HepG2 (cell line): ENCODE measurements around the gene MT1M. TPM values are rescaled to one million over a fixed set of nuclear protein-coding genes. Genes with fewer than 3 reads are reported as not detected.

Experiments
- ATAC-seq: fragments of 200-7000 bp; cut with Tn5 transposase; 3 replicates; pipeline ENCODE4 v1.9.1; 2020; ENCODE audit warnings: mild to moderate bottlenecking, moderate library complexity
- BruUV-seq: library from RNA; stranded (reverse); fragments of 400-500 nt; replicated peaks from 2 replicates; lab custom pipeline; 2021; lab: Mats Ljungman, UMichigan
- CTCF ChIA-PET: fragments of 300-600 bp; formaldehyde crosslinking; extraction: SDS; loops from one replicate; lab custom pipeline; 2021; ENCODE audit warnings: low total read pairs, inconsistent platforms, low intra/inter-chr PET ratio; lab: Yijun Ruan, JAX
- POLR2A ChIA-PET: fragments of 350-600 bp; sonication (Branson Sonifier 250); formaldehyde crosslinking; loops from one replicate; lab custom pipeline; 2020; ENCODE audit warnings: antibody characterized with exemption, inconsistent platforms; lab: Yijun Ruan, JAX
- DNase-seq: peaks from one replicate; pipeline ENCODE4 v3.0.0-alpha.2; 2015; ENCODE audit warnings: low spot score
- FAIRE-seq: peaks from 3 replicates; lab custom pipeline; 2011; peaks lifted over from hg19 to GRCh38; lab: Jason Lieb, UNC
- H2AFZ ChIP-seq: one replicate; pipeline ENCODE4 v1.6.1; 2011; ENCODE audit warnings: low read length, inconsistent platforms
- H3K27ac ChIP-seq: fragments of 300-600 bp; 3 replicates; pipeline ENCODE4 v1.8.0; 2011; ENCODE audit warnings: mixed run types, mild to moderate bottlenecking, mixed read lengths, low read length, inconsistent platforms; ENCODE audit not compliant: insufficient read depth; ENCODE audit errors: extremely low read length
- H3K27me3 ChIP-seq, 2 experiments: fragments of 200-600 bp in 1 of 2; 2 replicates in 1 of 2; 3 replicates in 1 of 2; pipeline versions ENCODE4 v1.6.0 to v1.8.0; 2011; ENCODE audit warnings: low read length in 2 of 2, mild to moderate bottlenecking in 2 of 2, moderate library complexity in 2 of 2, inconsistent platforms in 1 of 2; ENCODE audit not compliant: insufficient read depth in 2 of 2, control insufficient read depth in 1 of 2
- H3K36me3 ChIP-seq, 2 experiments: fragments of 200-600 bp in 1 of 2; replicated peaks in 1 of 2; 2 replicates in 1 of 2; 3 replicates in 1 of 2; pipeline versions ENCODE4 v1.5.1 to v1.8.0; 2011; ENCODE audit warnings: low read length in 2 of 2, inconsistent platforms in 1 of 2; ENCODE audit not compliant: insufficient read depth in 2 of 2, control insufficient read depth in 1 of 2
- H3K4me1 ChIP-seq: 2 replicates; pipeline ENCODE4 v1.5.1; 2012; ENCODE audit warnings: low read length, inconsistent platforms; ENCODE audit not compliant: insufficient read depth
- H3K4me2 ChIP-seq: 2 replicates; pipeline ENCODE4 v1.6.0; 2011; ENCODE audit warnings: low read depth, low read length, inconsistent platforms
- H3K4me3 ChIP-seq, 3 experiments: fragments of 200-600 bp in 1 of 3; sonication (generic), shearing (Covaris generic) in 1 of 3; replicated peaks in 1 of 3; 2 replicates each; pipeline ENCODE4 v1.5.1; 2011 to 2016; ENCODE audit warnings: low read length in 3 of 3, inconsistent platforms in 2 of 3, low read depth in 2 of 3, mild to moderate bottlenecking in 2 of 3, control low read depth in 1 of 3, mixed read lengths in 1 of 3; ENCODE audit not compliant: insufficient read depth in 1 of 3
- H3K79me2 ChIP-seq: one replicate; pipeline ENCODE4 v1.6.1; 2011; ENCODE audit warnings: low read length, inconsistent platforms; ENCODE audit not compliant: insufficient read depth
- H3K9ac ChIP-seq: 2 replicates; pipeline ENCODE4 v1.6.0; 2011; ENCODE audit warnings: mild to moderate bottlenecking, low read depth, low read length, inconsistent platforms; ENCODE audit not compliant: insufficient read depth
- H3K9me3 ChIP-seq: 2 replicates; pipeline ENCODE4 v1.5.1; 2012; ENCODE audit warnings: mild to moderate bottlenecking, low read length
- H4K20me1 ChIP-seq: 2 replicates; pipeline ENCODE4 v1.6.0; 2011; ENCODE audit warnings: inconsistent platforms, mild to moderate bottlenecking, low read length, moderate library complexity; ENCODE audit not compliant: insufficient read depth
- EED ChIP-seq: sonication (generic); formaldehyde crosslinking; IDR thresholded peaks from 2 replicates; pipeline ENCODE4 v1.5.0; 2020; ENCODE audit warnings: mild to moderate bottlenecking, missing genetic modification reagents
- HNRNPK ChIP-seq: fragments of 200-400 bp; formaldehyde crosslinking; IDR thresholded peaks from 2 replicates; pipeline ENCODE4 v1.6.1; 2018; ENCODE audit warnings: low read length, low read depth, moderate library complexity, mild to moderate bottlenecking; ENCODE audit not compliant: poor library complexity, severe bottlenecking
- MED8 ChIP-seq: sonication (generic); formaldehyde crosslinking; IDR thresholded peaks from 2 replicates; pipeline ENCODE4 v1.8.1; 2023; ENCODE audit warnings: mild to moderate bottlenecking, missing genetic modification reagents; ENCODE audit not compliant: insufficient replicate concordance
- MTF2 ChIP-seq: sonication (generic); formaldehyde crosslinking; IDR thresholded peaks from 2 replicates; pipeline ENCODE4 v1.5.0; 2020; ENCODE audit warnings: missing genetic modification reagents, borderline replicate concordance
- NFE2L1 ChIP-seq: sonication (generic); formaldehyde crosslinking; IDR thresholded peaks from 2 replicates; pipeline ENCODE4 v1.4.0; 2020; ENCODE audit warnings: missing genetic modification reagents, mild to moderate bottlenecking, borderline replicate concordance
- NFKB2 ChIP-seq: sonication (generic); formaldehyde crosslinking; IDR thresholded peaks from 2 replicates; pipeline ENCODE4 v1.4.0; 2020; ENCODE audit warnings: missing genetic modification reagents, borderline replicate concordance
- NR2F1 ChIP-seq, 2 experiments: fragments of 450-650 bp in 1 of 2; formaldehyde crosslinking in 1 of 2; IDR thresholded peaks; 2 replicates each; pipeline versions ENCODE4 v1.5.0 to v1.6.1; 2016 to 2020; ENCODE audit warnings: mild to moderate bottlenecking in 1 of 2, missing compliant biosample characterization in 1 of 2, missing genetic modification reagents in 1 of 2, moderate library complexity in 1 of 2
- PHF5A ChIP-seq: IDR thresholded peaks from one replicate; pipeline ENCODE4 v1.6.1; 2018; ENCODE audit warnings: low read depth, missing genetic modification reagents; ENCODE audit not compliant: unreplicated experiment
- PPARG ChIP-seq: conservative IDR thresholded peaks from 2 replicates; pipeline ENCODE4 v1.6.1; 2016; ENCODE audit warnings: missing biosample characterization, missing genetic modification reagents
- PTBP1 ChIP-seq: fragments of 200-400 bp; formaldehyde crosslinking; IDR thresholded peaks from 2 replicates; pipeline ENCODE4 v1.6.1; 2018; ENCODE audit warnings: low read length, low read depth; ENCODE audit not compliant: poor library complexity, severe bottlenecking
- REXO4 ChIP-seq: sonication (generic); formaldehyde crosslinking; IDR thresholded peaks from 2 replicates; pipeline ENCODE4 v1.8.0; 2022; ENCODE audit warnings: missing genetic modification reagents, mild to moderate bottlenecking, borderline replicate concordance
- SNAPC2 ChIP-seq: sonication (generic); formaldehyde crosslinking; IDR thresholded peaks from 2 replicates; pipeline ENCODE4 v1.8.1; 2022; ENCODE audit warnings: mild to moderate bottlenecking, missing genetic modification reagents
- TARDBP ChIP-seq: sonication (generic); formaldehyde crosslinking; IDR thresholded peaks from 2 replicates; pipeline ENCODE4 v1.8.0; 2022; ENCODE audit warnings: mild to moderate bottlenecking, missing genetic modification reagents
- TOPORS ChIP-seq: sonication (generic); formaldehyde crosslinking; IDR thresholded peaks from 2 replicates; pipeline ENCODE4 v1.8.0; 2023; ENCODE audit warnings: mild to moderate bottlenecking, missing genetic modification reagents
- ZBTB42 ChIP-seq: sonication (generic); formaldehyde crosslinking; IDR thresholded peaks from 2 replicates; pipeline ENCODE4 v1.5.0; 2020; ENCODE audit warnings: mild to moderate bottlenecking, missing genetic modification reagents
- ZNF430 ChIP-seq: sonication (generic); formaldehyde crosslinking; IDR thresholded peaks from 2 replicates; pipeline ENCODE4 v1.9.0; 2021; ENCODE audit warnings: mild to moderate bottlenecking, missing genetic modification reagents
- ZNF501 ChIP-seq: sonication (generic); formaldehyde crosslinking; IDR thresholded peaks from 2 replicates; pipeline ENCODE4 v1.5.1; 2020; ENCODE audit warnings: mild to moderate bottlenecking, moderate library complexity, missing genetic modification reagents
- ZNF75D ChIP-seq: sonication (generic); formaldehyde crosslinking; IDR thresholded peaks from 2 replicates; pipeline ENCODE4 v1.8.1; 2023; ENCODE audit warnings: missing genetic modification reagents, mild to moderate bottlenecking, borderline replicate concordance
- ZSCAN31 ChIP-seq: sonication (generic); formaldehyde crosslinking; IDR thresholded peaks from 2 replicates; pipeline ENCODE4 v1.5.0; 2020; ENCODE audit warnings: low read depth, mild to moderate bottlenecking, missing genetic modification reagents
- WGBS: methylation state at CpG from one replicate; pipeline ENCODE4 v1.1.6; 2017; ENCODE audit warnings: low lambda C conversion rate; 5-methylcytosine and 5-hydroxymethylcytosine counted together
- in situ Hi-C: cut with HindIII; loops from 2 replicates; pipeline ENCODE4 v1.10.0; 2017; ENCODE audit warnings: low pct_unique_long_range_greater_than_20kb; ENCODE audit not compliant: extremely low pct_ligation_motif_present
- intact Hi-C: fragments of 100-400 bp; cut with micrococcal nuclease; formaldehyde crosslinking; loops from one replicate; pipeline ENCODE4 v1.10.0; 2022; ENCODE audit not compliant: unreplicated experiment
- polyA plus RNA-seq, 8 experiments: library from polyadenylated mRNA; depleted of rRNA in 3 of 8; stranded (reverse) in 7 of 8; unstranded in 1 of 8; fragments of >200 nt; fragmentation: Illumina TruSeq in 4 of 8; extraction: Trizol in 4 of 8; gene quantifications; 2 replicates each; pipeline versions ENCODE4 v1.2.1 to v1.2.3, GENCODE V29; 2011 to 2016; ENCODE audit warnings: low read depth in 4 of 8, missing spikeins in 1 of 8, mixed read lengths in 1 of 8; ENCODE audit not compliant: insufficient read depth in 1 of 8
- total RNA-seq, 5 experiments: library from RNA; depleted of rRNA; stranded (reverse); fragments of >200 nt; fragmentation: Illumina TruSeq; extraction: Trizol; gene quantifications; 2 replicates each; pipeline ENCODE4 v1.2.3, GENCODE V29; 2016; ENCODE audit warnings: low read depth in 1 of 5
- TF ChIP-seq, protein P1 (sequence below): IDR thresholded peaks from 2 replicates; pipeline ENCODE4 v1.6.1; 2018; ENCODE audit warnings: missing genetic modification reagents
- TF ChIP-seq, protein P2 (sequence below): sonication (generic); formaldehyde crosslinking; IDR thresholded peaks from 2 replicates; pipeline ENCODE4 v1.4.0; 2020; ENCODE audit warnings: missing genetic modification reagents, borderline replicate concordance

Gene MT1M
- total and polyA plus RNA-seq, 2 of the 13 experiments (the other 11 are each of a cell fraction or from before 2014, with no cell fraction given) = 4.6 TPM; not detected in 1

DNA sequence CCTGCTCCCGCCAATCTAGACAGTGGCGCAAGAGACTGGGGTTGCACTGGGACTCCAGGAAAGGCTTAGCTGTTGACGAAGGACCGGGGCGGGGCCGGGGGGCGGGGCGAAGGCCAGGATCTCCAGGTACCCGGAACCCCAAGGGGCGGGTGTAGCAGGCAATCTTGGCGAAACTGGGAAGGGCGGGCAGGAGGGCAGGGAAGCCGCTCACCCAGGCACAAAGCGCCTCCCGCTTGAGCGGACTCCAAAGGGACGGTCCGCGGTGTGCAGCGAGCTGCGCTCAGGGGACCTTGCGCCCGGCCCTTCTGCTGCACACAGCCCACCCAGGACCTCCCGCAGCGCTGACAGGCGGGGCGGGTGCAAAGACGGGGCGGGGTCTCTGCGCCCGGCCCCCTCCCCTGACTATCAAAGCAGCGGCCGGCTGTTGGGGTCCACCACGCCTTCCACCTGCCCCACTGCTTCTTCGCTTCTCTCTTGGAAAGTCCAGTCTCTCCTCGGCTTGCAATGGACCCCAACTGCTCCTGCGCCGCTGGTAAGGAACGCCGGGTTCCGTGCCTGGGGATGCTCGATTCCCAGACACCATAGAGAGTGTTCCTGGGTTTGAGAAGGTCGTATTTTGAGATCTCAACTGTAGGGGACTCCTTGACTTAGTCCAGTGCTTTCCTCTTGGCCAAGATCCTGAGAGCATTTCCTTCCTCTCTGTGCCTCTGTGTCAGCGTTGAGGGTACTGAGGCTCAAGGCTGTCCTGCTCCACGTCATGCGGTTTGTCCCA, 25.3 kb downstream of the MT1M start, which contains the start of gene MT1F (continued):
- TF ChIP-seq, protein P1, sequence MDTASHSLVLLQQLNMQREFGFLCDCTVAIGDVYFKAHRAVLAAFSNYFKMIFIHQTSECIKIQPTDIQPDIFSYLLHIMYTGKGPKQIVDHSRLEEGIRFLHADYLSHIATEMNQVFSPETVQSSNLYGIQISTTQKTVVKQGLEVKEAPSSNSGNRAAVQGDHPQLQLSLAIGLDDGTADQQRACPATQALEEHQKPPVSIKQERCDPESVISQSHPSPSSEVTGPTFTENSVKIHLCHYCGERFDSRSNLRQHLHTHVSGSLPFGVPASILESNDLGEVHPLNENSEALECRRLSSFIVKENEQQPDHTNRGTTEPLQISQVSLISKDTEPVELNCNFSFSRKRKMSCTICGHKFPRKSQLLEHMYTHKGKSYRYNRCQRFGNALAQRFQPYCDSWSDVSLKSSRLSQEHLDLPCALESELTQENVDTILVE = no peak
- TF ChIP-seq ZNF430 (CRISPR knock-in tag) = peak; percentile 68; the same call in 1 of the 2 replicates
- TF ChIP-seq MED8 (CRISPR knock-in tag) = peak; percentile 61
- peak; percentile 87; the same call in 1 of the 2 replicates for TF ChIP-seq MTF2 (CRISPR knock-in tag)
- peak; percentile 37; the same call in 1 of the 2 replicates for TF ChIP-seq NFKB2 (CRISPR knock-in tag)
- no peak for TF ChIP-seq HNRNPK
- no peak for TF ChIP-seq EED (CRISPR knock-in tag)
- TF ChIP-seq SNAPC2 (CRISPR knock-in tag) = no peak
- no peak for TF ChIP-seq PHF5A
- TF ChIP-seq NFE2L1 (CRISPR knock-in tag) = no peak
- TF ChIP-seq ZSCAN31 = no peak

DNA sequence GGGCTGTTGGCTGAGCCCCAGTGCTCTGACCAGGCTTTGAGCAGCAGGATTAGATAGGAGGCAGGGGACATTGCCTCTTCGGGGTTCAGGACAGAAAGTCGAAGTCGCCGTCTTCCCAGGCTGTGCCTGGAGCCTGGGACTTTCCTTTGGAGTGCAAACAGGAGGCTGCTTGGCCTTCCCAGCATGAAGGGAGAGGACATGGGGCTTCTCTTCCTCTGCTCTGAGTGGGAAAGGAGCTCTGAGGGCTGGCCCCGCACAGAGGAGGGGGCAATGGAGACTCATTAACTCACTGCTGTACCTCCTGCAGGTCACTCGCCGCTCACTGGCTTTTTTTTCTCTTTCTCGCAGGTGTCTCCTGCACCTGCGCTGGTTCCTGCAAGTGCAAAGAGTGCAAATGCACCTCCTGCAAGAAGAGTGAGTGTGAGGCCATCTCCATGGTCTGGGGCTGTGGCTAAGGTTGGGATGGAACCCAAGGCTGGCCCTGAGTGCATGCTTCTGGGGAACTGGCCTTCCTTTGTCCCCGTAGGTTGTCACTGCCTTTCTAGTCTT, 25.9 kb downstream of the MT1M start:
- Histone ChIP-seq H3K27ac (no peak overlapping the region), H3K4me2 (peak overlapping the region; percentile 98), H4K20me1 (no peaks in the 10 kb centered on the region), H3K4me1 (peaks cover 20% of the 10 kb centered on the region), H3K79me2 (no peaks in the 10 kb centered on the region), H3K36me3 (no peaks in the 10 kb centered on the region), H3K27me3 (no peaks in the 10 kb centered on the region; a peak in 2 of 5 replicates), H3K4me3 (peak overlapping the region; percentile 77 to 82 (median 78)), H3K9me3 (no peaks in the 10 kb centered on the region), H2AFZ (peak overlapping the region; percentile 20), H3K9ac (peak overlapping the region; percentile 30; the same call in 1 of the 2 replicates)
- in situ Hi-C loops = no loop called here
- DNase-seq (no peak), FAIRE-seq (no peak), ATAC-seq (peak; percentile 50)
- ChIA-PET POLR2A (interaction anchor here (1.2 kb wide), 1 partner anchor 10 kb away, joined by 4 read pairs; the partner anchor contains the start of gene MT1G), CTCF (no interaction called here)
- no TSS peak for BruUV-seq
- WGBS = 21% methylated on average over 10 of the region's 10 CpGs
- intact Hi-C loops = loop anchor here (5.0 to 10.0 kb wide), 2 partner anchors 44 to 54 kb away; partner anchors contain the start of gene MT2A
- TF ChIP-seq TOPORS (CRISPR knock-in tag) (0 out of 2 replicates have a peak, but pooled peaks have one; percentile 38), ZNF75D (CRISPR knock-in tag) (no peak), PPARG (CRISPR knock-in tag) (no peak), REXO4 (CRISPR knock-in tag) (no peak), PTBP1 (no peak), NR2F1 (CRISPR knock-in tag; IDR thresholded peaks at IDR 0.05) (no peak), ZBTB42 (CRISPR knock-in tag) (no peak), TARDBP (CRISPR knock-in tag) (peak; percentile 35; the same call in 1 of the 2 replicates), ZNF501 (CRISPR knock-in tag) (peak; percentile 32; the same call in 1 of the 2 replicates)
- TF ChIP-seq, protein P2, sequence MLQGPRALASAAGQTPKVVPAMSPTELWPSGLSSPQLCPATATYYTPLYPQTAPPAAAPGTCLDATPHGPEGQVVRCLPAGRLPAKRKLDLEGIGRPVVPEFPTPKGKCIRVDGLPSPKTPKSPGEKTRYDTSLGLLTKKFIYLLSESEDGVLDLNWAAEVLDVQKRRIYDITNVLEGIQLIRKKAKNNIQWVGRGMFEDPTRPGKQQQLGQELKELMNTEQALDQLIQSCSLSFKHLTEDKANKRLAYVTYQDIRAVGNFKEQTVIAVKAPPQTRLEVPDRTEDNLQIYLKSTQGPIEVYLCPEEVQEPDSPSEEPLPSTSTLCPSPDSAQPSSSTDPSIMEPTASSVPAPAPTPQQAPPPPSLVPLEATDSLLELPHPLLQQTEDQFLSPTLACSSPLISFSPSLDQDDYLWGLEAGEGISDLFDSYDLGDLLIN (CRISPR knock-in tag) = no peak
